Upper lobe of left lung (tissue), 6 donors: ENCODE measurements around the gene MAST4. TPM values are rescaled to one million over a fixed set of nuclear protein-coding genes. Genes with fewer than 3 reads are reported as not detected.
A peak's percentile ranks its signal among the peaks of the same experiment; 100 is the strongest.

ENCODE experiments used
- ATAC-seq, 2 donors: fragments of 200-7000 bp; cut with Tn5 transposase; one replicate each; pipeline ENCODE4 v1.9.1; 2022; ENCODE audit warnings: mild to moderate bottlenecking in 2 of 2, moderate library complexity in 2 of 2; ENCODE audit not compliant: low FRiP score in 2 of 2
- DNase-seq, 2 donors: peaks; one replicate each; pipeline ENCODE4 v3.0.0-alpha.2; 2019 to 2020
- H3K27ac ChIP-seq, 4 donors: fragments of 200-600 bp; sonication (generic); one replicate each; pipeline ENCODE4 v1.5.1; 2016 to 2019
- H3K27me3 ChIP-seq, 4 donors: fragments of 200-600 bp; sonication (generic); one replicate each; pipeline ENCODE4 v1.5.1; 2017 to 2019
- H3K36me3 ChIP-seq, 4 donors: fragments of 200-600 bp; sonication (generic); one replicate each; pipeline ENCODE4 v1.5.1; 2016 to 2019
- H3K4me1 ChIP-seq, 4 donors: fragments of 200-600 bp; sonication (generic); one replicate each; pipeline ENCODE4 v1.5.1; 2018 to 2019
- H3K4me3 ChIP-seq, 4 donors: fragments of 200-600 bp; sonication (generic); one replicate each; pipeline ENCODE4 v1.5.1; 2017 to 2019; ENCODE audit warnings: mild to moderate bottlenecking in 2 of 4, moderate library complexity in 1 of 4
- H3K9me3 ChIP-seq, 4 donors: fragments of 200-600 bp; sonication (generic); one replicate each; pipeline ENCODE4 v1.5.1; 2018 to 2019
- EP300 ChIP-seq, 4 donors: sonication (generic); formaldehyde crosslinking; IDR thresholded peaks; one replicate each; pipeline ENCODE4 v1.5.1; 2017; ENCODE audit warnings: antibody characterized with exemption in 4 of 4, control low read depth in 2 of 4
- POLR2A ChIP-seq, 4 donors: fragments of 450-650 bp; IDR thresholded peaks; one replicate each; pipeline ENCODE4 v1.5.1; 2016 to 2017; ENCODE audit warnings: antibody characterized with exemption in 4 of 4, mild to moderate bottlenecking in 2 of 4
- POLR2AphosphoS5 ChIP-seq, 2 donors: sonication (generic); formaldehyde crosslinking; IDR thresholded peaks; one replicate each; pipeline ENCODE4 v1.5.1; 2017; ENCODE audit warnings: antibody characterized with exemption in 2 of 2
- WGBS, 2 donors: methylation state at CpG; one replicate each; pipeline ENCODE4 v1.1.5; 2017 to 2018; 5-methylcytosine and 5-hydroxymethylcytosine counted together
- total RNA-seq, 6 donors: library from RNA; depleted of rRNA in 4 of 6; stranded (reverse); fragments of >200 nt in 4 of 6; gene quantifications; one replicate each; pipeline versions ENCODE4 v1.1.0 to v1.2.1, GENCODE V29; 2016 to 2021
- TF ChIP-seq, protein P1 (sequence below), 6 experiments: fragments of 450-650 bp in 4 of 6; fragments of 200-600 bp in 2 of 6; sonication (generic) in 2 of 6; IDR thresholded peaks; one replicate each; pipeline ENCODE4 v1.5.1; 2016 to 2019; ENCODE audit warnings: antibody characterized with exemption in 6 of 6
- donor health status: DM: no; HTN: no; CAD: no; lungs with moderate emphysema.
- donor health status: DM: no; HTN: yes; CAD: no; lungs with severe emphysema.

The MAST4 gene
- total RNA-seq, 6 donors from 2014 or later: 44.8 to 229 (median 66.4) TPM

GRCh38 chr5:66724349-66725139 lies 128.4 kb downstream of the MAST4 start:
- no peaks in the 10 kb centered on the region for H3K4me1 ChIP-seq
- TF ChIP-seq EP300 (IDR thresholded peaks at IDR 0.05) (peak in 1 of 4 donors; percentile 40), POLR2AphosphoS5 (IDR thresholded peaks at IDR 0.05) (peak in 1 of 2 donors; percentile 38)
- TF ChIP-seq, protein P1, sequence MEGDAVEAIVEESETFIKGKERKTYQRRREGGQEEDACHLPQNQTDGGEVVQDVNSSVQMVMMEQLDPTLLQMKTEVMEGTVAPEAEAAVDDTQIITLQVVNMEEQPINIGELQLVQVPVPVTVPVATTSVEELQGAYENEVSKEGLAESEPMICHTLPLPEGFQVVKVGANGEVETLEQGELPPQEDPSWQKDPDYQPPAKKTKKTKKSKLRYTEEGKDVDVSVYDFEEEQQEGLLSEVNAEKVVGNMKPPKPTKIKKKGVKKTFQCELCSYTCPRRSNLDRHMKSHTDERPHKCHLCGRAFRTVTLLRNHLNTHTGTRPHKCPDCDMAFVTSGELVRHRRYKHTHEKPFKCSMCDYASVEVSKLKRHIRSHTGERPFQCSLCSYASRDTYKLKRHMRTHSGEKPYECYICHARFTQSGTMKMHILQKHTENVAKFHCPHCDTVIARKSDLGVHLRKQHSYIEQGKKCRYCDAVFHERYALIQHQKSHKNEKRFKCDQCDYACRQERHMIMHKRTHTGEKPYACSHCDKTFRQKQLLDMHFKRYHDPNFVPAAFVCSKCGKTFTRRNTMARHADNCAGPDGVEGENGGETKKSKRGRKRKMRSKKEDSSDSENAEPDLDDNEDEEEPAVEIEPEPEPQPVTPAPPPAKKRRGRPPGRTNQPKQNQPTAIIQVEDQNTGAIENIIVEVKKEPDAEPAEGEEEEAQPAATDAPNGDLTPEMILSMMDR (IDR thresholded peaks at IDR 0.05): no peak

DNA sequence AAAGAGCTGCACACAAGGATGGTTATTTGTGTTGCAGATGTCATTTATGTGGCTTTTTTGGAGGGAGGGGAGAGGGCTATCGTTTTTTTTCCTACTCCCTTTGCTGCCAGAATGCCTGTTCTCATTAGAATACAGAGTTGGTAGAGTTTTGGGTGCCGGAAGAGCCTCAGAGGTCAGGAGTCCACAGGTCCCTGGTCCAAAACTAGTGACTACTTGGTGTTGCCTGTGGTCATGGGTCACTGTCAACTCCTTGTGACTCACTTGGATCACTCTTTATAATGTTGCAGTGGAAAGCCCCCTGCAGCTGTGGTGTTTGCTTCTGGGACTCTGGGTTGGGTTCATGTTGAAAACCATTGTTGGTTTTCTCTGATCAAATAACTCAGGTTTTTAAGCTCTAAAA lies 131.4 kb downstream of the MAST4 start:
- Histone ChIP-seq H3K27ac (no peak overlapping the region), H3K4me1 (no peaks in the 10 kb centered on the region), H3K27me3 (no peaks in the 10 kb centered on the region), H3K4me3 (no peak overlapping the region), H3K36me3 (no peaks in the 10 kb centered on the region), H3K9me3 (no peaks in the 10 kb centered on the region)
- TF ChIP-seq POLR2A (IDR thresholded peaks at IDR 0.05): no peak
- no peak for TF ChIP-seq EP300 (IDR thresholded peaks at IDR 0.05)
- TF ChIP-seq, protein P1 (IDR thresholded peaks at IDR 0.05): no peak
- TF ChIP-seq POLR2AphosphoS5 (IDR thresholded peaks at IDR 0.05): no peak
- DNase-seq: no peak
- 83 to 94% methylated on average over 2 of the region's 2 CpGs for WGBS, 2 donors
- ATAC-seq: no peak

More at GRCh38 chr5:66724349-66725139, 128.4 kb downstream of the MAST4 start:
- peak in 1 of 2 donors; percentile 29 for ATAC-seq
- H3K4me3 ChIP-seq: no peak overlapping the region
- 69 to 80% methylated on average over 2 of the region's 2 CpGs for WGBS, 2 donors
- no peaks in the 10 kb centered on the region for H3K27me3 ChIP-seq
- no peaks in the 10 kb centered on the region for H3K9me3 ChIP-seq
- no peaks in the 10 kb centered on the region for H3K36me3 ChIP-seq
- no peak for DNase-seq
- H3K27ac ChIP-seq: no peak overlapping the region

DNA sequence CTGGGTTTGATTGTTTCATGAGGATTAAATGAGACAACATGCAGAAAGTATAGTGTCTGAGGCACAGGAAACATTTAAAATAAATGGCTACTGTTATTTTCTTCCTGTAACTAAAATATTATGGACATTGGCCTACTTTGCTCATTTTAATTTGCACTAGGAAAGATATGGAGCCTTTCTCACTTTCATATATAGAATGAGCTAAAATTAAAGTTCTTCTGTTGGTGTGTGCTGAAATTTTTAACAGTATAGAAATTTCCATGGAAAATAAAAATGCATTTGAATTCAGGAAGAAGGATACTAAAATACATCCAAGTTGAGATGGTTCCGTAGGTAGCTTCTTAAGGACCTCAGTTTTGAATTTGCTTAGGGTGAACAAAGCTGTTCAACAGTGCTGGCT lies 131.9 kb downstream of the MAST4 start:
- H3K27me3 ChIP-seq: no peaks in the 10 kb centered on the region
- no peaks in the 10 kb centered on the region for H3K9me3 ChIP-seq
- ATAC-seq (no peak), DNase-seq (no peak)
- WGBS, 2 donors: 89 to 93% methylated on average over 1 of the region's 1 CpG
- H3K4me1 ChIP-seq: no peaks in the 10 kb centered on the region
- H3K36me3 ChIP-seq: no peaks in the 10 kb centered on the region
- H3K4me3 ChIP-seq: no peak overlapping the region
- TF ChIP-seq EP300 (IDR thresholded peaks at IDR 0.05) (no peak), POLR2AphosphoS5 (IDR thresholded peaks at IDR 0.05) (no peak), POLR2A (IDR thresholded peaks at IDR 0.05) (no peak)
- TF ChIP-seq, protein P1 (IDR thresholded peaks at IDR 0.05): no peak
- no peak overlapping the region for H3K27ac ChIP-seq

DNA sequence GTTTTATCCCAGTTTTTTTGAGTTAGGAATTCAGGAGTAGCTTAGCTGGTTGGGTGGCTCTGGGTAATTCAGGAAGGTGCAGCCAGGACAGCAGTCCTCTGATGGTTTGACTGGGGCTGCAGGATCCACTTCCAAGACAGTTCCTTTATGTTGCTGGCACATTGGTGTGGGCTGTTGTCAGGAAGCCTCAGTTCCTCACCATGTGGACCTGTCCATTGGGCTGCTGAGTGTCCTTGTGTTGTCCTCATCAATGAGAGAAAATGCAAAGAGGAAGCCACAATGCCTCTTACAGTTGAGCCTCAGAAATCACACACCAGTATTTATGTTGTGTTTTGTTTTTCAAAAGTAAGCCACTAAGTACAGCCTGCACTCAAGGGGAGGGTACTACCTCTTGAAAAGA lies 140.9 kb downstream of the MAST4 start:
- ATAC-seq: no peak

More for the DNA sequence above, 140.9 kb downstream of the MAST4 start:
- Histone ChIP-seq H3K36me3 (no peaks in the 10 kb centered on the region), H3K27me3 (no peaks in the 10 kb centered on the region), H3K27ac (no peak overlapping the region), H3K4me3 (no peak overlapping the region), H3K9me3 (no peaks in the 10 kb centered on the region), H3K4me1 (peaks cover 0 to 15% (median under 1%) of the 10 kb centered on the region in 4 donors)
- TF ChIP-seq EP300 (IDR thresholded peaks at IDR 0.05) (no peak), POLR2AphosphoS5 (IDR thresholded peaks at IDR 0.05) (no peak), POLR2A (IDR thresholded peaks at IDR 0.05) (no peak)
- TF ChIP-seq, protein P1 (IDR thresholded peaks at IDR 0.05): no peak
- no peak for DNase-seq
